ENCODE measurements around the gene GPR84.

The GPR84 gene

DNA sequence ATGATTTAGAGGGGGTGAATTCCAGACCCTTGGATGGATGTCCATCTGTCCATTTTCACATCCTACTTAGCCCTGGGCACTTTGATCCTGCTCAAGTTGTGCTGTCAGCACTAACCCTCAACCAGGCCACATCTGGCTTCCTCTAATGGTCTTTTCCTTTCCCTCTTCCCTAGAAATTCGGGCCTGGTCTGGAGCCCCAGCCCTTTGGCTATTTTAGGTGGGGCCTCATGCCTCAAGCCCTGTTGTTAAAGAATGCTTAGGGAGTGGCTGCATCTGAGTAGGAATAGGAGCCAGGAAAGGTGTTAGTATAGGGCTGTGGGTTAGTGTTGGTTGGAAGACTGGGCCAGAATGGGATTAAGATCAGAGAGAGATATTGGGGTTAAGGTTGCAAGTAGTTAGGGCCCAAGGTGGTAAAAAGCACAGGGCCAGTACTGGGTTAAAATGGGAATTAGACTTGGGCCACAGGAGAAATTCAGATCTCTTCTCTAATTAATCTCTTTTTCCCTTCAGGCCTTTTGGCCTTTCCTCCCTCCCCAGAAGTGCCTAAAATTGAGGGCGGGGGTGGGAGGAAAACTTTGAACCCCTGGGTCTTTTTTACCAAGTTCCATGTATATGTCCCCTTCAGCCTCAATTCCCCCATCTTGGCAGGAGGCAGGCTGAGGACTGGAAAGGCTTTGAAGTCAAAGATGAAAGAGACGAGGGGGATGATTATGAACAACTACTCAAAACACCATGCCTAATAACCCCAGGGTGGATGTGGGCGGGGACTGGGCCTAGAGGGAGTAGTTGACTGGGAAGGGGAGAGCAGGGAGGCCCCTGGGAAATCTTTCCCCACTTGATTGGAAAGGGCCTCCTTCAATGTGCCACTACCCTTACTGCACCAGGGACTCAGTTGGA is 24.2 kb upstream of the GPR84 start:
- Mint-ChIP-seq H3K27ac (peak overlapping the region; percentile 77), H3K27me3 (no peaks in the 10 kb centered on the region), H3K4me3 (peak overlapping the region; percentile 13), H3K36me3 (ENCODE audit: low read depth) (peaks cover 32% of the 10 kb centered on the region), H3K9me3 (no peaks in the 10 kb centered on the region), H3K4me1 (ENCODE audit: low read depth) (peaks cover 96% of the 10 kb centered on the region)
- intact Hi-C loops (cut with micrococcal nuclease) = no loop called here

GRCh38 chr12:54387114-54387467 is 22.8 kb upstream of the GPR84 start:
- no peak overlapping the region for H3K4me3 Mint-ChIP-seq
- H3K27ac Mint-ChIP-seq = peak overlapping the region; percentile 77
- H3K9me3 Mint-ChIP-seq = no peaks in the 10 kb centered on the region
- intact Hi-C loops (cut with micrococcal nuclease) = no loop called here
- no peaks in the 10 kb centered on the region for H3K27me3 Mint-ChIP-seq
- peaks cover 30% of the 10 kb centered on the region for H3K36me3 Mint-ChIP-seq (ENCODE audit: low read depth)
- H3K4me1 Mint-ChIP-seq (ENCODE audit: low read depth) = peaks cover 92% of the 10 kb centered on the region

DNA sequence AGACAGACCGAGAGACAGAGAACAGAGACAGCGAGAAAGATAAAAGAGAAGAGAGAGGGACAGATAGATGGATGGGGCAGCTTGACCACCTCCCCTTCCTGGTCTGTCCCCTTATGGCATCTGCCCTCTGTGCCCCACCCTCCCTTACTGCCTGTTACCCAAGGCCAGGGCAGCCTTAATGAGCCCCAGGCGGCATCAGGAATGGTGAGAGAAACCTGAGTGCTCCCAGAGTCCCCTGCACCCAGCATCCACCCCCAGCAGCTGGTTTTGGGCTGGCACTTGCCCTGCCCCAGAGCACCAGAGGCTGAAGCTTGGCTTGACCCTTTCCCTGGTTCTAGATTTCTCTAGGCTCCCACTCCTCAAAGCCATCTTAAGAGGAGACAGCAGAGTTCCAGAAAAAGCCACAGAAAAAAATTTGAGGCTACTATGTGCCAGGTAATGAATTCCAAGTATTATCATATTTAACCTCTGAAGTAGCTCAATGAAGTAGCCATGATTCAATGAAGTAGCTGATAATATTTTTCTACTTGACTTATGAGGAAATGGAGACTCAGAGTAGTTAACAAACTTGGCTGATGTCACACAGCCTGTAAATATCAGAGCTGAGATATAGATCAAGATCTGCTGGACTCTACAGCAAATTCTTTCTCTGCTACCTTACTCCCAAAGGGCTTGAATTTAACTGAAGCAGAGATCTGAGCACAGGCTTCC is 22.3 kb upstream of the GPR84 start:
- H3K27ac Mint-ChIP-seq = peak overlapping the region; percentile 87
- intact Hi-C loops (cut with micrococcal nuclease) = no loop called here
- H3K27me3 Mint-ChIP-seq = no peaks in the 10 kb centered on the region
- no peak overlapping the region for H3K4me3 Mint-ChIP-seq
- peaks cover 30% of the 10 kb centered on the region for H3K36me3 Mint-ChIP-seq (ENCODE audit: low read depth)
- peaks cover 92% of the 10 kb centered on the region for H3K4me1 Mint-ChIP-seq (ENCODE audit: low read depth)
- no peaks in the 10 kb centered on the region for H3K9me3 Mint-ChIP-seq

DNA sequence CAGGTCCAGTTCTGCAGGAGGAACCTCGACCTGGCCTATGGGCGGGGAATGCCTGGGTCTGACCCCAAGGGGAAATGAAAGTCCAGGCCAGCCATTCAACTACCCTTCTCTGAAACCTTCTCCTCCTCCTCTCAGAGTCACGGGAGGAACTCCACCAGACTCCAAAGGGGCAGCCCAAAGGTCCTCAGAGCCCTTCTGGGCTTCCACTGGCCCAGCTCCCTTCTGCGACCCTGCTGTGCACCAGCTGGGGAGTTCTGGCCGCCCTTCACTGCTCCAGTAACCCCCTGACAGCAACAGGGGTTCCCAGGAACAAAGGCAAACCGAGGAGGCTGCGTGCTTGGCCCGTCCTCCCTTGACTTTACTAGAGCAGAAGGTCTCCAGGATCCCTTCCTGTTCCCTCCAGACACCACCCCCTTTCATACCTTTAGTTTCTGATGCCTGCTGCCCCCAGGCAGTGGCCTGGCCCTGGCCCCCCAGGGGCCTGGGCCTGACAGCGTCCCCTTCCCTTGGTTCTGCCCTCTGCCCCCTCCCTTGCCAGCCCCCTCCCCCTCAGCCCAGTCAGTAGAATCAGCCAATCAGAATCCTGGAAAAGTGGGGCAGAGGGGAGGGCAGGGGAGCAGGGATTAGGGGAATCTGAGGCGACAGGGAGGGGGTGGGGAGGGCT is 21.1 kb upstream of the GPR84 start:
- peak overlapping the region; percentile 90 for H3K4me3 Mint-ChIP-seq
- intact Hi-C loops (cut with micrococcal nuclease) = no loop called here
- peak overlapping the region; percentile 87 for H3K27ac Mint-ChIP-seq
- H3K27me3 Mint-ChIP-seq = no peaks in the 10 kb centered on the region
- H3K9me3 Mint-ChIP-seq = no peaks in the 10 kb centered on the region
- peaks cover 92% of the 10 kb centered on the region for H3K4me1 Mint-ChIP-seq (ENCODE audit: low read depth)
- H3K36me3 Mint-ChIP-seq (ENCODE audit: low read depth) = peaks cover 36% of the 10 kb centered on the region

- Mint-ChIP-seq H3K36me3 (ENCODE audit: low read depth) (peaks cover 44% of the 10 kb centered on the region), H3K27ac (peak within 1 kb of the TSS; percentile 87), H3K4me3 (peak within 1 kb of the TSS; percentile 90), H3K27me3 (no peaks in the 10 kb centered on the region), H3K9me3 (no peaks in the 10 kb centered on the region), H3K4me1 (ENCODE audit: low read depth) (peaks cover 92% of the 10 kb centered on the region)
- intact Hi-C loops (cut with micrococcal nuclease) = loop anchor here (1.0 kb wide), 1 partner anchor 9 kb away; no protein-coding TSS in a partner anchor
These were observed 20.3 kb upstream of the GPR84 start, which contains the start of gene ZNF385A for GRCh38 chr12:54384591-54385041. TSS of gene ZNF385A (minus strand) at chr12:54384733. CDS start at chr12:54384514, 219 bp downstream.

DNA sequence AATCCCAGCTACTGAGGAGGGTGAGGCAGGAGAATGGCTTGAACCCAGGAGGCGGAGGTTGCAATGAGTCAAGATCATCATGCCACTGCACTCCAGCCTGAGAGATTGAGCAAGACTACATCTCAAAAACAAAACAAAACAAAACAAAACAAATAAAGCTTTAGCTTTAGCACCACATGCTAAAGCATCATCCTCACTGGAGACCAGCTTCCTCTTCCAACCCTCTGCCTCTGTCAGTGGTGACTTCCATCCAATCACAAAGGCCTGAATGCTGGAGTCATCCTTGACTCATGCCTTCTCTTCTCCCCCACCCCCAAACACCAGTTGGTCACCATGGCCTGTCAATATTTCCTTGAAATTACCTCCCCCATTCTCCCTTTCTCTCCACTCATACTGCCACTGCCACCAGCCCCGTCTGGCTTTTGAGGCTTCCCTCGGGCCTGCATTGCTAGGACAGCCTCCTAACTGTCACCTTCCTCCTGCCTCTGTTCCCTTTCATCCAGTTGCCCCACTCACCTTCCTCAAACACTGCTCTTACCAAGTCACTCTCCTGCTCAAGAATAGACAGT is 18.8 kb upstream of the GPR84 start:
- no peaks in the 10 kb centered on the region for H3K27me3 Mint-ChIP-seq
- H3K9me3 Mint-ChIP-seq = no peaks in the 10 kb centered on the region
- H3K4me3 Mint-ChIP-seq = peak overlapping the region; percentile 90
- peaks cover 59% of the 10 kb centered on the region for H3K36me3 Mint-ChIP-seq (ENCODE audit: low read depth)
- intact Hi-C loops (cut with micrococcal nuclease) = no loop called here
- peak overlapping the region; percentile 87 for H3K27ac Mint-ChIP-seq
- H3K4me1 Mint-ChIP-seq (ENCODE audit: low read depth) = peaks cover 90% of the 10 kb centered on the region

DNA sequence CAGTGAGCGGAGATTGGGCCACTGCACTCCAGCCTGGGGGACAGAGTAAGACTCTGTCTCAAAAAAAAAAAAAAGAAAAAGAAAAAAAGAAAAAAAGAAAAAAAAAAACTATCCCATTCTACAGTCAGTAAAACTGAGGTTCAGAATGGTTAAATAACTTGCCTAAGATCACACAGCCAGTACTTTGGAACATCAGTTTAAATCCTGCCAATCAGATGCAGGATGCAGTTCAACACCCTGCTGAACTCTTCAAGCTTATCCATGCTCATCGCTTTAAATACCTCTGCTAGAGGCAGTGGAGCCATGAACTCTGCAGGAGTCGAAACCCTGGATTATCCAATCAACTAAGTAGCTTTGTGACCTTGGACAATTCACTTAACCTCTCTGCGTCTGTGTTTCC is 16.9 kb upstream of the GPR84 start:
- Mint-ChIP-seq H3K4me3 (peak overlapping the region; percentile 2), H3K27me3 (no peaks in the 10 kb centered on the region), H3K27ac (peak overlapping the region; percentile 66), H3K9me3 (no peaks in the 10 kb centered on the region), H3K4me1 (ENCODE audit: low read depth) (peaks cover 93% of the 10 kb centered on the region), H3K36me3 (ENCODE audit: low read depth) (peaks cover 79% of the 10 kb centered on the region)
- intact Hi-C loops (cut with micrococcal nuclease) = no loop called here

- Mint-ChIP-seq H3K4me1 (ENCODE audit: low read depth) (peaks cover 93% of the 10 kb centered on the region), H3K27me3 (no peaks in the 10 kb centered on the region), H3K27ac (peak overlapping the region; percentile 59), H3K36me3 (ENCODE audit: low read depth) (peaks cover 94% of the 10 kb centered on the region), H3K9me3 (no peaks in the 10 kb centered on the region), H3K4me3 (peak overlapping the region; percentile 70)
- intact Hi-C loops (cut with micrococcal nuclease) = loop anchor here (1.0 kb wide), 1 partner anchor 15 kb away; no protein-coding TSS in a partner anchor
These were observed 15.3 kb upstream of the GPR84 start for GRCh38 chr12:54379398-54380201.

GRCh38 chr12:54378796-54379397 is 14.6 kb upstream of the GPR84 start:
- peaks cover 93% of the 10 kb centered on the region for H3K4me1 Mint-ChIP-seq (ENCODE audit: low read depth)
- no peaks in the 10 kb centered on the region for H3K27me3 Mint-ChIP-seq
- peak overlapping the region; percentile 70 for H3K4me3 Mint-ChIP-seq
- H3K27ac Mint-ChIP-seq = peak overlapping the region; percentile 50
- intact Hi-C loops (cut with micrococcal nuclease) = loop anchor here (1.0 kb wide), 1 partner anchor 15 kb away; no protein-coding TSS in a partner anchor
- H3K36me3 Mint-ChIP-seq (ENCODE audit: low read depth) = peaks cover 94% of the 10 kb centered on the region
- no peaks in the 10 kb centered on the region for H3K9me3 Mint-ChIP-seq

DNA sequence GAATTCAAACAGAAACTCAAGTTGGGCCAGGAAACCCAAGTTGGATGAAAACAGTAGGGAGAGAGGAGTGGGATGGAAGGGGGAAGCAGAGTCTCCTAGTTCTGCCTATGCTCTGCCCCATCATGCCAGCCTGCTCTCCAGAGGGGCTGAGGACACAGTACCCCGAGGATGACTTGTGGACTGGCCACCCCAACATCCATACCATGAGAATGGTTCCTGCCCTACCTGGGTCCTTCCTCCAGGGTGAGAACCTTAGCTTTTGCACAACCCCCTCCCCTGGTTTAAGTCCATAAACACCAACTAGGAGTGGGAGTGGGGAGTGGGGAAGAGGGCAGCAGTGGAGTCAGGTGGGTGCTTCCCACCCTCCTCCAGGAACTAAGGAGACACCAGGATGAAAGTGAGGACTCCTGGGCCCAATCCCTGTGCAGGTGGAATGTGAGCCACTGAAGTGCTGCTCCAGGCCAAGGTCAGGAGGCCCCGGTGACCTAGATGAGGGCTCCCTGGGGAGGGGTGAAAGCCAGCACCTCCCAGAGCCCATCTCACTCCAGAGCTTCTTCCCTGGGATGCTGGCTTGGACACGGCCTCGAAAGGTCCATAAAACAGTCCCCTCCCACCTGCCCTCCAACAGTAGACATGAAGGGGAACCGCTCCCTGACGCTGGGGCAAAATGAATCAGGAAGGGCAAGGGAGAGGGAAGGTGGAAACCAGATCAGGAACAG is 13.7 kb upstream of the GPR84 start:
- intact Hi-C loops (cut with micrococcal nuclease) = no loop called here
- peak overlapping the region; percentile 50 for H3K27ac Mint-ChIP-seq
- H3K27me3 Mint-ChIP-seq = no peaks in the 10 kb centered on the region
- H3K9me3 Mint-ChIP-seq = no peaks in the 10 kb centered on the region
- H3K4me3 Mint-ChIP-seq = peak overlapping the region; percentile 56
- H3K4me1 Mint-ChIP-seq (ENCODE audit: low read depth) = peaks cover 93% of the 10 kb centered on the region
- H3K36me3 Mint-ChIP-seq (ENCODE audit: low read depth) = peaks cover 95% of the 10 kb centered on the region

- H3K36me3 Mint-ChIP-seq (ENCODE audit: low read depth) = peaks cover 100% of the 10 kb centered on the region
- H3K27ac Mint-ChIP-seq = peak overlapping the region; percentile 45
- H3K27me3 Mint-ChIP-seq = no peaks in the 10 kb centered on the region
- no peaks in the 10 kb centered on the region for H3K9me3 Mint-ChIP-seq
- peaks cover 97% of the 10 kb centered on the region for H3K4me1 Mint-ChIP-seq (ENCODE audit: low read depth)
- intact Hi-C loops (cut with micrococcal nuclease) = no loop called here
- H3K4me3 Mint-ChIP-seq = no peak overlapping the region
These were observed 12.7 kb upstream of the GPR84 start for GRCh38 chr12:54377007-54377406.

DNA sequence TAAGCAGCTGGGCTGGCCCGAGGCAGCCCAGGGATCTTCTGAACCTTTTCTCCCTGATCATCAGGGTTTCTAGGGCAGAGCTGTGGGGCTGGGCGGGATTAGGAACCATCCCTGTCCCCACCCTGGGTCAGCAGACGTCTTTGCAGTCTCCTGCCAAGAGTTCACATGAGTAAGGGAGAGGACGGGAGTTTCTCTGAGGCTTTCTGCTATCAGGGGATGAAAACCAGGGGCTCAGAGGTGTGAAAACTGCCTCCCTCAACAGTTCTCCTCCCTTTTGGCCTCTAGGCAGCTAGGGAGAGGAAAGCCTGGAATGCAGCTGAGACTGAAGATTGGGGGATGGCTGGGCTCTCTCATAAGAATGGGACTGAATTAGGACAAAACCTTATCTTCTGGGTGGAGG is 12.3 kb upstream of the GPR84 start:
- Mint-ChIP-seq H3K4me3 (no peak overlapping the region), H3K27ac (peak overlapping the region; percentile 45)

More for the DNA sequence above, 12.3 kb upstream of the GPR84 start:
- Mint-ChIP-seq H3K36me3 (ENCODE audit: low read depth) (peaks cover 100% of the 10 kb centered on the region), H3K4me1 (ENCODE audit: low read depth) (peaks cover 97% of the 10 kb centered on the region), H3K27me3 (no peaks in the 10 kb centered on the region), H3K9me3 (no peaks in the 10 kb centered on the region)
- intact Hi-C loops (cut with micrococcal nuclease) = no loop called here

All from dendritic cell treated with granulocyte-macrophage colony-stimulating factor and Interleukin-4, amounts not matched to agents 40 ng/mL and 50 ng/mL, for 4 days (primary cell).